GM23248 (cell line): ENCODE results near the gene CCDC85B.

Experiments used
- EZH2 ChIP-seq: fragments of 200-600 bp; sonication (generic); IDR thresholded peaks from 2 replicates; pipeline ENCODE4 v1.6.1; 2018; ENCODE audit warnings: antibody characterized with exemption, mild to moderate bottlenecking; ENCODE audit not compliant: insufficient read depth, poor library complexity, severe bottlenecking
- EZH2phosphoT487 ChIP-seq: fragments of 200-600 bp; sonication (generic); IDR thresholded peaks from 2 replicates; pipeline ENCODE4 v1.6.1; 2018; ENCODE audit warnings: antibody characterized with exemption, moderate library complexity, mild to moderate bottlenecking, low read depth; ENCODE audit not compliant: insufficient read depth

- no peak for TF ChIP-seq EZH2
- TF ChIP-seq EZH2phosphoT487, result no peak
Measured at GRCh38 chr11:65861165-65861505, 29.3 kb upstream of the CCDC85B start.
